Endometrium (tissue), 2 donors: Measurements from ENCODE around the gene PDCD7.
"Not testable (repeated sequence)": the region's sequence is repeated elsewhere in the genome, so short reads cannot be mapped to it uniquely, and the experiment has no call there.

Experiments
- FAIRE-seq: peaks from 2 replicates; lab custom pipeline; 2012; peaks lifted over from hg19 to GRCh38; lab: Jason Lieb, UNC
- donor health status: control.
- donor health status: control.

The PDCD7 gene

GRCh38 chr15:65091946-65092770 lies 41.5 kb downstream of the PDCD7 start:
- FAIRE-seq = no peak

DNA sequence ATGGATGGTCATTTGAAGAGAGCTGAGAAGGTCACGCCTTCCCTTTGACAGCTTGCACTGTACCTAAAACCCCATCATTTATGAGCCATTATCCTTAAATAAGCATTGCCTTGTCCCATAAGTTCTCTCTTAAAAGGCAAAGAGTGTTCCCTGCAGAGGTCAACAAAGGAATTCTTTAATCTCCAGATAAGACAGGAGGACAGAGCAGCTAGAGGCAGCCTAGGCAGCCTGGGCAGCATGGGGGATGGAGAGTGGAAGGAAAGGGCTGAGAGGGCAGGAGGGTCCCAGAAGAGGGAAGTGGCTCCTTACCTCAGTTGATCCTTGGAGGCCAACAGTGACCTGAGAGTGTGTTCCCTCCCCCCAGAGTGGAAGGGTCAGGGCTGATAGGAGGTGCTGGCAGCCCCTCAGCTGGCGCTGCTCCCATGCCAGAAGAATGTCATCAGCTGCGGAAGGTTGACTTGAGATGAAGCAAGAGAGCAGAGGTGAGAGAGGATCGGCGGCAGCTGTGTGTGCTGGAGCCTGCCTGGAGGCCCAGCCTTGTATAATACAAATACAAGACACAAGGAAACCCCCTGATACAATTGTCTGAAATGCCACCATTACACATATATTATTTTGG lies 44.3 kb downstream of the PDCD7 start:
- no peak for FAIRE-seq

DNA sequence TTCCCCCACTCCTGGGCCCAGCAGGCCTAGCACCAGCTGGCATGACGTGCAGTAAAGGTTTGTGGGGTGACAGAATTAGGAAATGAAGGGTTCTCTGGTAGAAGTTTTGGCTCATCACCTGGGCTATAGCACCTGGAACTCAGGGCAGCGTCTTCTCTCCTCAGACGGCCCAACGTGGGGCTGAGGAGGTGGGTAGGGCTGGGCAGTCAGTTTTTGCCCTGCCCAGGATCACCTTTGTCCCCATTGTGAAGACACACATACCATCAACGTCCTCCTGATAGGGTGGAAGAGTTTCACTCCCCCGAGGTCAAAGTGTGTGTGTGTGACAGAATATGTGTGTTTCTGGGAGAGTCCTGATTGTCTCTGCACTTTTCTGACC lies 45.0 kb downstream of the PDCD7 start:
- no peak for FAIRE-seq

DNA sequence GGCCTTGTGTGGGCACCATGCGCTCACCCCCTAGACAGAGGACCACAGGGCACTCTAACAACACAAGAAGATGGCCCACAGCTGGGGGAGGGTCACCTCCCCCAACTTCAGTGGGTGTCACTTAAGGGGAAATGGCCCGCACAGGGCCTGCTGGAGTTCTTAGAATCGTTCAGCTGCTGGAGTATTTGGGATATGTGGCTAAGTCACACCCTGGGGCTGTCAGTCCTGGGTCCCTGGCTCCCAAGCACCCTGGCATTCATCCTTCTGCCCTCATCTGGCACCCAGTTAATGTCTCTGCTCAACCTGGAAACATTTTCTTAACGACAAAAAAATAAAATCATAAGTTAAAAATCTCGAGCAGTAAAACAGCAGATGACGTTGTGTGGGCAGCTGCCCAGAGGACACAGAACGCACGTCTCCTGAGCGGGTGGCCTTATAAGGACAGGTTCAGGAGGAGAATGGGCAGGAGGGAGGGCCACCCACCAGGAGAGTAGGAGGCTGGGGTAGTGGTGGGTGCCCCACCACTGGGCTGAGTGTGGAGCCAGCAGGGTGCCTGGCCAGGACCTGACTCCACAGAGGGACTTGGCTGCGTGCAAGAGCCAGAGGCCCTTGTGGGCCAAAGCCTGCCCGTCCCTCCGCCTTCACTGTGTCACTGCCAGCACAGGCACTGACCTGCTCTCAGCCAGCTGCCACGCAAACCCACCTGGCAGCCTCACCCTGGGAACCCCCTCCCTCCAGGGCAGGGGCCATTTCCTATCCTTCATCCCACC lies 45.5 kb downstream of the PDCD7 start:
- no peak for FAIRE-seq

DNA sequence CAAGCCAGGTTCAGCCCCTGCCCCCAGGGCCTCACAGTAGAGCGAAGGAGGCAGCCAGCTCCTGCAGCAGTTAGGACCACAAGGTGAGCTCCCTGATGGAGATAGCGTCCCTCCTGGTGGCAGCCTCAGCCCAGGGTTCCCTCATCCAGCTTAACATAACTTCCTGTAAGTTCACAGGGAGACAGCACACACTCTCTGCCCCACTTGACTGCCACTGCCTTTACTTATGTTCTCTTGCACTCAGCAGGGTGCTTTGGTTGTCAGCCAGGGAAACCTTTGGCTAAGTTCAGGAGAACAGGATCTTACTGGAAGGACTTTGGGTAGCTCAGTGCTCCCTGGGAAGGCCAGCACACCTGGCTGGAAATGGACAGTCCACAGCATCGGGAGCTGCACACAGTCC lies 46.2 kb downstream of the PDCD7 start:
- no peak for FAIRE-seq

GRCh38 chr15:65086680-65087111 lies 46.9 kb downstream of the PDCD7 start:
- FAIRE-seq = no peak

DNA sequence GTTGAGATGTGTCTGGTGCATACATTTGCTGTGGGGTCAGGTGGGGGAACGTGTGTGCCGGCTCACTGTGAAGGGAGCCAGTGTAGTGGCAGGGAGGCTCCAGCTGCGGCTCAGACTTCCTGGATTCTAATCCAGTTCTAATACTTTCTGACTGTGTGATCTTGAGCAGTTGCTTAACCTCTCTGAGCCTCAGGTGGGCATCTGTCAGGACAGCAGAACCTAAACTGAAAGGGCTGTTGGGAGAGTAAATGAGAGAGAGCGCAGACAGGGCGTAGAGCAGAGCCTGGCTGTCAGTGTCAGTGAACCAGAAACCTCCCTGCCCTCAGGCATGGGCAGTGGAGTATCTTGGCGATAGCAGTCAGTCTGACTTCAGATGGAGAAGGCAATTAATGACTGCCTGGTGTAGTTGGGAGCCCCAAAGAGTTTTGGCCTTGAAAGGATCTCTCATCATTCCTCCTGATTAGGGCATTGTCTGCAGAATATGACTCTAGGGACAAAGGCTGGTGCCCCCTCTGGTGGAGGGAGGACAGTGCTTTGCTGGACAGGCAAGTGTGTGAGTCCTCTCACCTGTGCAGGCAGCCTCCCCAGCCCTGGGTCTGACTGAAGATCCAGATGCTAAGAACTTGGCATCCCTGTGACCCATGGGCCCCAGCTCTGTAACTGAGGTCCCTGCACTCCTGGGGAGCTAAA lies 47.5 kb downstream of the PDCD7 start:
- no peak for FAIRE-seq

GRCh38 chr15:65085207-65085753 lies 48.3 kb downstream of the PDCD7 start:
- FAIRE-seq = no peak

- FAIRE-seq = no peak
Observed at GRCh38 chr15:65084500-65085206, 49.0 kb downstream of the PDCD7 start.

DNA sequence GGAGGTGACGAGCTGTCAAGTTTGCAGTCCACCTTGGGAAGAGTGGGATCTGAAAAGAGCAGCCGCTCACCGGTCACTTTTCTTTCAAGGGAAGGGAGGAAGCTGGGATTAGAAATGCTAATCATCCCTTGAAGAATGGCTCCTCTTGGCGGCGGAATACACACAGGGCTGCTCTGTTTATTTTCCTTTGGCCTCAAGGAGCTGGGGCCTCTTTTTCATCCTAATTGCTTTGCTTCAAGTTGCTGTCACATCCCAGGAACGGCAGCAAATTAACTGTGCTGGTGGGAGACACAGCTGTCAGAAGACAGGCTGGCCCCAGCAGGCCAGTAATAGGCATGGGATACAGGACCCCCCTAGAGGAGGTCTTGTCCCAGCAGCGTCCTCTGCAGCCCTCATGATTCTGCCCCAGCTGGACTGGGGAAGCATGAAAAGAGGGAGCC lies 50.3 kb downstream of the PDCD7 start:
- no peak for FAIRE-seq

- FAIRE-seq = no peak
Observed at GRCh38 chr15:65082303-65082953, 51.2 kb downstream of the PDCD7 start.

- FAIRE-seq = no peak
Observed at GRCh38 chr15:65081758-65082157, 51.9 kb downstream of the PDCD7 start.

GRCh38 chr15:65081270-65081669 lies 52.3 kb downstream of the PDCD7 start:
- FAIRE-seq = no peak

DNA sequence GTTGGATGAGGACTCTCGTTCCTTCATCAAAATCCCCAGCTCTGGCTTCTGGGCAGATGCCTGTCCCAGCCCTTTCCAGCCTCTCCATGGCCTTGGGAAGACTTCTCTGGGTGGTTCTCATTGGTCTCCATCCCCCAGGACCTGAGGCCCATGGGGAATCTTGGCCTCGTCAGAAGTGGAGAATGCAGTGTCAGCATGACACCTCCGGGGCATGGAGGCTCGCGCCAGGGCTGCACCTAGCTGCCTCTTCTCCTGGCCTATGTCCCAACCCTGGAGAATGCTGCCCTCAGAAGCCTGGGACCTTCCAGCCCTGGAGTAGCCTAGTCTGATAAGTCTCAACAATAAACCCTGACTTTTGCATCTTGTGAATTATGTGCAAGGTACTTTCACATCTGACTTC lies 54.0 kb downstream of the PDCD7 start:
- FAIRE-seq = no peak

DNA sequence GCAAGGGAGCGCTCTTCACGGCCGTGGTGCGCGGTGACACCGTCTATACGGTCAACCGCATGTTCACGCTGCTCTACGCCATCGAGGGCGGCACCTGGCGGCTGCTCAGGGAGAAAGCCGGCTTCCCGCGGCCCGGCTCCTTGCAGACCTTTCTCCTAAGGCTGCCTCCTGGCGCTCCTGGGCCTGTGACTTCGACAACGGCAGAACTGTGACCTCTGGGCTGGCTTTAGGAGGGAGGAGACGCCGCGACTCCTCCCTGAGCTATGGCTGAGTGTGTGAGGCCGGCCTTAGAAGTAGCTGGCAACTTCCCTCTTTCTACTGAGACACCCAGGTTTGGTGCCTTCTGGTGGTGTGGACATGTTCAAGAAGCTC lies 55.6 kb downstream of the PDCD7 start:
- FAIRE-seq = no peak

- no peak for FAIRE-seq
Observed at GRCh38 chr15:65077291-65077980, 56.2 kb downstream of the PDCD7 start.

- FAIRE-seq = no peak
Observed at GRCh38 chr15:65076486-65077290, 56.9 kb downstream of the PDCD7 start, which contains the start of gene KBTBD13. Gene KBTBD13, plus strand, starts transcription at chr15:65076746. Its CDS starts 70 bp downstream, at chr15:65076816.

DNA sequence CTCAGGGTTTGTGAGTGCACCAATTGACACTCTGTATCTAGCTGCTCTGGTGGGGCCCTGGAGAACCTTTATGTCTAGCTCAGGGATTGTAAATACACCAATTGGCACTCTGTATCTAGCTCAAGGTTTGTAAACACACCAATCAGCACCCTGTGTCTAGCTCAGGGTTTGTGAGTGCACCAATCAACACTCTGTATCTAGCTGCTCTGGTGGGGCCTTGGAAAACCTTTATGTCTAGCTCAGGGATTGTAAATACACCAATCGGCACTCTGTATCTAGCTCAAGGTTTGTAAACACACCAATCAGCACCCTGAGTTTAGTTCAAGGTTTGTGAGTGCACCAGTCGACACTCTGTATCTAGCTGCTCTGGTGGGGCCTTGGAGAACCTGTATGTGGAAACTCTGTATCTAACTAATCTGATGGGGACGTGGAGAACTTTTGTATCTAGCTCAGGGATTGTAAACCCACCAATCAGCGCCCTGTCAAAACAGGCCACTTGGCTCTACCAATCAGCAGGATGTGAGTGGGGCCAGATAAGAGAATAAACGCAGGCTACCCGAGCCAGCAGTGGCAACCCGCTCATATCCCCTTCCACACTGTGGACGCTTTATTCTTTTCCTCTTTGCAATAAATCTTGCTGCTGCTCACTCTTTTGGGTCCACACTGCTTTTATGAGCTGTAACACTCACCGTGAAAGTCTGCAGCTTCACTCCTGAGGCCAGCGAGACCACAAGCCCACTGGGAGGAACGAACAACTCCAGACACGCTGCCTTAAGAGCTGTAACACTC lies 57.8 kb downstream of the PDCD7 start:
- not testable (repeated sequence) for FAIRE-seq
